Activated T-cell treated with anti-CD3 and anti-CD28 coated beads, Interleukin-2, amount 50 U/mL, for 4 hours (primary cell): ENCODE measurements around the gene MAGEE2. TPM values are rescaled to one million over a fixed set of nuclear protein-coding genes. Genes with fewer than 3 reads are reported as not detected.
"Not testable (repeated sequence)": the region's sequence is repeated elsewhere in the genome, so short reads cannot be mapped to it uniquely, and the experiment has no call there.

Experiments
- ATAC-seq, 2 donors: fragments of 200-7000 bp; cut with Tn5 transposase; one replicate each; pipeline ENCODE4 v1.10.0; 2021
- DNase-seq: peaks from one replicate; pipeline ENCODE4 v3.0.0-alpha.2; 2020
- H3K27me3 Mint-ChIP-seq: one replicate; pipeline ENCODE4 v1.8.0; 2021; ENCODE audit warnings: low read depth, mixed read lengths
- H3K36me3 Mint-ChIP-seq: one replicate; pipeline ENCODE4 v1.8.0; 2022; ENCODE audit warnings: mixed read lengths; ENCODE audit not compliant: insufficient read depth
- H3K4me1 Mint-ChIP-seq: one replicate; pipeline ENCODE4 v1.8.0; 2021; ENCODE audit warnings: low read depth, mixed read lengths
- H3K4me3 Mint-ChIP-seq: one replicate; pipeline ENCODE4 v1.8.0; 2021; ENCODE audit warnings: mild to moderate bottlenecking, moderate library complexity, mixed read lengths
- H3K9me3 Mint-ChIP-seq: one replicate; pipeline ENCODE4 v1.8.0; 2021; ENCODE audit warnings: mixed read lengths
- total RNA-seq, 3 donors: library from RNA; stranded (reverse); gene quantifications; one replicate each; pipeline ENCODE4 v1.2.1, GENCODE V29; 2021

MAGEE2 gene
- total RNA-seq = not detected

DNA sequence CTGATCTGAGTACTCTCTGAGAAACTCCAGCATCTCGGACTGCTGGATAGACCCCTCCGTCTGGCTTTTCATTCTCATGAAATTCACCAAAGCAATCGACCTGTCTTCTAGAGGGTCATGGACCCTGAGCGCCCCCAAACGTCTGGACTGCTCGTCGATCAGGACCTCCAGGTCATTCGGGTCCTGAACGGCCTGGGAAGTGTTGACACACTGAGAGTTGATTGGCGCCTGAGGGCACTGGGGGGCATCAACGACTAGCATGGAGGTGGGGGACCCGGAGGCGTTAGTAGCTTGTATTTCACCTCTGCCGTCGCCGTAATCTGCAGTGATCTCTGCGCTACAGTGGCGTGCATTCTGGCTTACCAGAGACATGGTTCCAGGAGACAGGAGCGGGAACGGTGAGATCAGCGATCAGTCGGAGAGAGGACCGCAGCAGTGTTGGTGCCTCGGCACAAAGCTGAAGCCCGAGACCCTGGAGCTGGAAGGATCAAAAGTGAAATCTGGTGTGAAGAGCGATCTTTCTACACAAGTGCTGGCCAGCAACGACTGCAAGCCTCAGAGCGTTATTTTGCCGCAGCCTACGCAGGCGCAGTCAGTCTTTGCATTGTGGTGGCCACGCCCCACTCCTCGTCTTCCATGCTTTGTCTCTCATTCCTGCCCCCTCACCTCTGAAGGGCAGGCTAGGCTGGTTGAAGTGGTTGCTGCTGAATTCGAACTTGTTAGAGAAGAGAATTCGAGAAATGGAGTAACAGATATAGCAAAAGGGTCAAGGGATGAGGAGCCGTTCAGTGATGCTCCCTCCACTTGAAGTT lies at the start of gene MAGEE2:
Gene MAGEE2, minus strand, starts transcription at position 575 of the 812 bp plus-strand sequence. Its CDS starts 203 bp downstream, at position 372.
- DNase-seq (no peak), ATAC-seq (peak; percentile 48 to 67)
- Mint-ChIP-seq H3K4me3 (peak within 1 kb of the TSS; percentile 80), H3K36me3 (no peaks in the 10 kb centered on the region), H3K4me1 (peaks cover 6% of the 10 kb centered on the region), H3K27me3 (no peaks in the 10 kb centered on the region), H3K9me3 (peaks cover 1% of the 10 kb centered on the region)

GRCh38 chrX:75786290-75786689 lies 1.2 kb upstream of the MAGEE2 start:
- Mint-ChIP-seq H3K4me1 (peaks cover 6% of the 10 kb centered on the region), H3K9me3 (peaks cover 3% of the 10 kb centered on the region), H3K36me3 (no peaks in the 10 kb centered on the region), H3K4me3 (no peak overlapping the region), H3K27me3 (no peaks in the 10 kb centered on the region)
- ATAC-seq (no peak), DNase-seq (no peak)

DNA sequence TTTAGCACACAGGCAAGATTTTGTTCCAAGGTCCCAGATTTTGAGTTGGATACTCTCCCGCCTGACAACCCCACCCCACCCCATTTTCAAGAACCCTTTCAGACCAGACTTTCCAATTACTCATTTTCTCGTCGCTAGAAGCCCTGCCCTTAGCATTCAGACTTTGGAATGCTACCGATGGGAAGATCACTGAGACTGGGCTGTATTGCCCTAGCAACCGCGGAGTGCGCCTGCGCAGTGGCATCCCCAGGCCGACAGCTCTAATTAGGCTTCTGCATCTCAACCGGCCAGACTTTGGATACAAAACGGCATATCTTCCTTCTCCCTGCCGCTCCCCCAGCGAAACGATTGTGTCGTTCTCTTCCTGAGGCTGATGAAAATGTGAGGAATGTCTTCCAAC lies 3.4 kb downstream of the MAGEE2 start:
- no peak for ATAC-seq
- H3K27me3 Mint-ChIP-seq = no peaks in the 10 kb centered on the region
- DNase-seq = no peak
- no peak overlapping the region for H3K4me3 Mint-ChIP-seq
- H3K9me3 Mint-ChIP-seq = no peaks in the 10 kb centered on the region
- peaks cover 6% of the 10 kb centered on the region for H3K4me1 Mint-ChIP-seq
- H3K36me3 Mint-ChIP-seq = no peaks in the 10 kb centered on the region

DNA sequence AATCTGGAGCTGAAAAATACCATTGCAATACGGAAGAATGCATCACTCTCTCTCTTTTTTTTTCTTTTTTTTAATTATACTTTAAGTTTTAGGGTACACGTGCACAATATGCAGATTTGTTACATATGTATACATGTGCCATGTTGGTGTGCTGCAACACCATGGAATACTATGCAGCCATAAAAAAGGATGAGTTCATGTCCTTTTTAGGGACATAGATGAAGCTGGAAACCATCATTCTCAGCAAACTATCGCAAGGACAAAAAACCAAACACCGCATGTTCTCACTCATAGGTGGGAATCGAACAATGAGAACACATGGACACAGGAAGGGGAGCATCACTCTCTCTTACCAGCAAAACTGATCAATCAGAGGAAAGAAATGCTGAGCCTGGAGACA lies 17.0 kb downstream of the MAGEE2 start:
- not testable (repeated sequence) for H3K9me3 Mint-ChIP-seq, H3K4me3 Mint-ChIP-seq, H3K27me3 Mint-ChIP-seq, ATAC-seq, DNase-seq, H3K36me3 Mint-ChIP-seq, H3K4me1 Mint-ChIP-seq

- ATAC-seq = no peak
- Mint-ChIP-seq H3K27me3 (no peaks in the 10 kb centered on the region), H3K36me3 (no peaks in the 10 kb centered on the region), H3K4me1 (peaks cover 12% of the 10 kb centered on the region), H3K9me3 (peaks cover 6% of the 10 kb centered on the region), H3K4me3 (no peak overlapping the region)
- DNase-seq = no peak
Observed at GRCh38 chrX:75748431-75748830, 36.6 kb downstream of the MAGEE2 start.

DNA sequence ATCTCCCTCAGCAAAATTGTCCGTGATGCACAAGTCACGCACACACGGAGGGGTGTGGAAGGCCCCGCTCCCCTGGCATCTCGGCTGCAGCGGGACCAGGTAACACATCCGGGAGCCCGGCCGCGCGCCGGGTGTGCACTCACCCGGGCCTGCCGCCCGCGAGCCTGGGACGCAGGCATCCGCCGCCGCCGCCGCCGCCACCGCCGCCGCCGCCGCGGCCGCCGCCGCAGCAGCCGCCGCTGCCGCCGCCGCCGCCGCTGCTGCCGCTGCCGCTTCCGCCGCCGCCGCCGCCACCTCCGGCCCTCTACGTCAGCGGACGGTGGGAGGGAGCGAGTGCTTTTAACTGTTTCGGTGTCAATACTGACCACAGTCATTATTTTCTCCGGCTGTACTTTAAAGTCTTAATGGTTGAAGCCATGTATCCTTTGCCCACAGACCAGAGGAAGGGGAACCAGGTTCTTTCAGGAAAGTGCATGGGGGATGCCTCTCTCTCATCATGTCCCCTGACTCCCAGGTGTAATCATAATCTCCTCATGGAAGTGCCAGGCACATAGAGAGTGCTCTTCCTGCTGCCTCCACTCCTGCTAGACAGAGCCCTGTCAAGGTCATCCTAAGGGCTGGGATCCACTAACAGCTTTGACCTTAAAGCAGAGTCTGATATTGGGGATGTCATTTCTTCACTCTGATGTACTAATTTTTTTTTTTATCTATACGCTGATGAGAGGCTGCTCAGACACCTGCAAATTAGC lies 38.0 kb downstream of the MAGEE2 start:
- peak; percentile 46 to 82 for ATAC-seq
- H3K36me3 Mint-ChIP-seq = no peaks in the 10 kb centered on the region
- DNase-seq = peak; percentile 16
- peaks cover 12% of the 10 kb centered on the region for H3K4me1 Mint-ChIP-seq
- peaks cover 13% of the 10 kb centered on the region for H3K9me3 Mint-ChIP-seq
- peak overlapping the region; percentile 78 for H3K4me3 Mint-ChIP-seq
- no peaks in the 10 kb centered on the region for H3K27me3 Mint-ChIP-seq
